Measurements from ENCODE around the gene PTPRT.

PTPRT gene

DNA sequence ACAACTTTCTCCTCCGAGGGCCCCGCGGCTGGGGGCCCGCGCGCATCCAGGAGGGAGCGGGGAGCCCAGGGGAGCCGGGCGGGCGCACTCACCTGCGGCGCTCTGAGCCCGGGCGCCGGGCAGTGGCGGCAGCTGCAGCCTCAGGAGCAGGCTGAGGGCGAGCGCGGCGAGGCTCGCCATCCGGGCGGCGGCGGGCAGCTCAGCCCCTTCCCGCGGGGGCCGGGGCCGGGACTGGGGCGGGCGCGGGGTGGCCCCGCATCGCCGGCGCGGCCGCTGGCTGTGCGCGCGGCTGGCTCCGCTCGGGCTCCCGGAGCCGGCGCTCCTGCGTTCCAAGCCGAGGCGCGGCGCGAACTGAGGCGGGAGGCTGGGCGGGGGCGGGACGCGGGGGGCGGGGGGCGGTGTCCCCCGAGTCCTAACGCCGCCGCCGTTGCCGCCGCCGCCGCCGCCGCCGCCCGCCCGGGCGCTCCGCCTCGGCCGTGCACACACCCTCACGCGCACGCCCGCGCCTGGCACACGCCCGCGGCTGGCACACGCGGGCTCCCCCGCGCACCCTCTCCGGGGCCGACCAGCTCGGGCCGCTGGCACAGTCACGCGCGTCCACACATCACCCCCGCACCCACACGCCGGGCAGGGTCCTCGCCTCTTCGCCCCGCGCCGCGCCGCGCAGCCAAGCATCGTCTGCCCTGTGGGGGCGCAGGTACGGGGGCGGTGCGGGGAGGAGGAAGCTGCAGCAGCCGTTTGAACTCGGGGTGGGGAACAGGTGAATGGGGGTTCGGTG is at the start of gene PTPRT:
TSS of gene PTPRT (minus strand) at position 353 of the 778 bp plus-strand sequence. CDS start at position 180, 173 bp downstream.
- in situ Hi-C loops (cut with MboI; ENCODE audit: low sequenced_read_pairs, unreplicated experiment): loop anchor here (25.0 kb wide), 1 partner anchor 1452 kb away; no protein-coding TSS in a partner anchor
- no peak for DNase-seq (ENCODE audit: low spot score)
- no peak for TF ChIP-seq CTCF (IDR thresholded peaks at IDR 0.05; ENCODE audit: borderline replicate concordance, control extremely low read depth, extremely low read depth, insufficient read depth, missing control alignments)

DNA sequence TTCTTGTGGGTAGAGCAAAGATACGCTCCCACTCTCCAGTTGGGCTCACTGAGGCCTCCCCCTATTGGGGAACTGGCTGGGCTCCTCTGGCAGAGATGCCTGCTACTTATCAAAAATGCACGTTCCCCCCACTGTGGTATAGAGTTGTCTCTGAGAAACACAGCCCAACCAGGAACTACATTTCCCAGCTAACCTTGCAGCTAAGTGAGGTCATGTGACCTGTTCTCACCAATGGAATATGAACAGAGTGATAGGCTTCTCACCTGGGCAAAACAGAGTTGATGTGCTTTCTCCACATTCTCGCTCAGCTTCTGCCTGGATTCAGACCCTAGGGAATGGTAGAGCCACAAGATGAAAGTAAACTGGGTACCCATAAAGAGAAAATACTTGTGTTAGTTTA is 49.1 kb upstream of the PTPRT start:
- in situ Hi-C loops (cut with MboI; ENCODE audit: low sequenced_read_pairs, unreplicated experiment): no loop called here
- no peak for DNase-seq (ENCODE audit: low spot score)
- TF ChIP-seq CTCF (IDR thresholded peaks at IDR 0.05; ENCODE audit: borderline replicate concordance, control extremely low read depth, extremely low read depth, insufficient read depth, missing control alignments): no peak

DNA sequence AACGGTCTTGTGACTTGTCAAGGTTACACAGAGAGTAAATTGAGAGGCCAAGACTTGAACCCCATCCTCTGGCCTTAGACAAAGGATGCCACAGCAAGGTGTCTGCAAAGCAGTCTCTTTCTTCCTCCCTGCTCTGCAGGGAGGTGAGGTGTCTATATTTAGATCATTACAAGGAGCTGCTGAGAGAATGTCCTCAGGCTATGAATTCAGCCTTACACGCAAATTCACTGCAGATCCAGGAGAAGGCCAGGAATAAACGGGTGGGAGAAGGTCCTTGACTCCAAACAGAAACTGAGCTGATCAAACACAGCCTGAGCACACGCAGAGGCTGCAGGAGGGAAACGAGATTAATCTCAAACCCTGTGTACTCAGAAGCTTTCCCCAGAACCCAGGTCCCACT is 48.6 kb upstream of the PTPRT start:
- in situ Hi-C loops (cut with MboI; ENCODE audit: low sequenced_read_pairs, unreplicated experiment): no loop called here
- no peak for TF ChIP-seq CTCF (IDR thresholded peaks at IDR 0.05; ENCODE audit: borderline replicate concordance, control extremely low read depth, extremely low read depth, insufficient read depth, missing control alignments)

GRCh38 chr20:43237651-43238168 is 48.0 kb upstream of the PTPRT start:
- TF ChIP-seq CTCF (IDR thresholded peaks at IDR 0.05; ENCODE audit: borderline replicate concordance, control extremely low read depth, extremely low read depth, insufficient read depth, missing control alignments): no peak
- in situ Hi-C loops (cut with MboI; ENCODE audit: low sequenced_read_pairs, unreplicated experiment): no loop called here
- DNase-seq (ENCODE audit: low spot score): no peak

More for the DNA sequence above, 48.6 kb upstream of the PTPRT start:
- DNase-seq (ENCODE audit: low spot score): no peak

- in situ Hi-C loops (cut with MboI; ENCODE audit: low sequenced_read_pairs, unreplicated experiment): no loop called here
- TF ChIP-seq CTCF (IDR thresholded peaks at IDR 0.05; ENCODE audit: borderline replicate concordance, control extremely low read depth, extremely low read depth, insufficient read depth, missing control alignments): no peak
- no peak for DNase-seq (ENCODE audit: low spot score)
These were observed 46.3 kb upstream of the PTPRT start for GRCh38 chr20:43235998-43236397.

DNA sequence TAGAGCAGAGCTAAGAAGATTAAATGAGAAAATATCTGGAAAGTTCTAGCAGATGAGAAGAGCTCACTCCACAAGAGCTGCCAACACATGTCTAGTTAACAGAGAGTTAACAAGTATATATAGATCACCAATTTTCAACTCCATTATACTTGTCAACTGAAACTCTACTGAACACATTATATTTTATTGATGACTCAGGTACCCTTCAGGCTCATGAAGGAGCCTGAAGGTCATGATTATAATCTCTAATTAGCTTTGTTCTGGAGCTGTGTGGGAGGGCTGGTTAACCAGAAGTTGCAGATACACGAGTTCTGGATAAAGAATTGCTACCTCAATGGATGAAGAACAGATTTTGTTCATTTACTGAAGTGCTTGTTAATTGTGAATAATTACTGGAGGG is 42.1 kb upstream of the PTPRT start:
- in situ Hi-C loops (cut with MboI; ENCODE audit: low sequenced_read_pairs, unreplicated experiment): no loop called here
- no peak for TF ChIP-seq CTCF (IDR thresholded peaks at IDR 0.05; ENCODE audit: borderline replicate concordance, control extremely low read depth, extremely low read depth, insufficient read depth, missing control alignments)
- no peak for DNase-seq (ENCODE audit: low spot score)

Data from GM13976 (cell line).